ENCODE measurements around the gene IRF3. TPM values are rescaled to one million over a fixed set of nuclear protein-coding genes. Genes with fewer than 3 reads are reported as not detected.

Gene IRF3
- total RNA-seq, 1 experiment from 2014 or later, result 205 TPM

DNA sequence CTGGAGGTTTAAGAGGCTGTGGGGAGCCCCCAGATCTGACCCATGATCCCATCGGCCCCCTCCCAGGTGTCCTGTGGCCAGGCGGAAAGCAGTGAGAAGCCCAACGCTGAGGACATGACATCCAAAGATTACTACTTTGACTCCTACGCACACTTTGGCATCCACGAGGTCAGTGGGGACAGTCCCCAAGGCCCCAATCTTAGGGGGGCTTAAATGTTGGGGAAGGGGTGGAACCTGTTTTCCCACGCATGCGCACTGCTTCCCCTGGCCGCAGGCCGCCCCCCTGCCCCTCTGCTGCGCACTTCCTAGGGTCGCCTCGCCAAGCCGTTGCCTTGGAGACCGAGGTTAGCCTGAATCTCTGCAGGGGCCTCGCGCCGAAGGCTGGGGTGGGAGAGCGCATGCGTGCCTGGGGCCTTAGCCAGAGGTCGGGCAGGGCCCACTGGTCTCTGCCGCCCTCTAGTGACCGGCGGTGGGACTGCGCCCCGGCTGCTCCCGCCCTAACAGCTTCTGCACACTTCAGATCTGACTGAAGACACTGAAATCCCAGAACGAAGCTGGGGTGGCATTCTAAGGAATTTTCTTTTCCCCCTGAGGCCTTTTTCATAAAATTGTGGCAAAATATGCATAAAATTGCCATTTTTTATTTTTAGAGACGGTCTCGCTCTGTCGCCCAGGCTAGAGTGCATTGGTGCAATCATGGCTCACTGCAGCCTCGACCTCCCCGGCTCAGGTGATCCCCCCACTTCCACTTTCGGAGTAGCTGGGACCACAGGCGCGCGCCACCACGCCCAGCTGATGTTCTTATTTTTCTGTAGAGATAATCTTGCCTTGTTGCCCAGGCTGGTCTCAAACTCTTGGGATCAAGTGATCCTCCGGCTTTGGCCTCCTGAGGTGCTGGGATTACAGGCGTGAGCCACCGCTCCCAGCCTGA lies 15.0 kb upstream of the IRF3 start:
- no peak overlapping the region for H4K5ac ChIP-seq (ENCODE audit: insufficient read length, low read depth, low read length)
- no peak overlapping the region for H2BK5ac ChIP-seq (ENCODE audit: insufficient read length, low read length)
- no peak overlapping the region for H4K8ac ChIP-seq (replicated peaks; ENCODE audit: insufficient read length, low read depth, low read length)
- no peak overlapping the region for H2BK120ac ChIP-seq (ENCODE audit: low read depth, low read length, poor library complexity, severe bottlenecking)
- H3T11ph ChIP-seq (ENCODE audit: low read length), result no peak overlapping the region
- peaks cover 2% of the 10 kb centered on the region for H3K79me1 ChIP-seq (ENCODE audit: insufficient read depth, low read depth, low read length, poor library complexity, severe bottlenecking)
- no peak overlapping the region for H2BK12ac ChIP-seq (ENCODE audit: insufficient read length, low read depth, low read length)
- H2AFZ ChIP-seq (ENCODE audit: low read length), result no peak overlapping the region
- Mint-ChIP-seq H3K27ac (peak overlapping the region; percentile 95 to 98 (median 97); a peak in 4 of 7 replicates), H3K9me3 (no peaks in the 10 kb centered on the region; a peak in 3 of 5 replicates), H3K4me1 (peaks cover 24 to 44% of the 10 kb centered on the region in 2 experiments), H3K36me3 (ENCODE audit: insufficient read depth in 1 of 3, low read depth in 3 of 3) (peaks cover 40 to 52% (median 47%) of the 10 kb centered on the region in 3 experiments), H3K27me3 (ENCODE audit: low read depth) (peaks cover 2% of the 10 kb centered on the region; the same call in 1 of the 2 replicates), H3K4me3 (peak overlapping the region; percentile 91 to 98)
- TF ChIP-seq, protein P1, sequence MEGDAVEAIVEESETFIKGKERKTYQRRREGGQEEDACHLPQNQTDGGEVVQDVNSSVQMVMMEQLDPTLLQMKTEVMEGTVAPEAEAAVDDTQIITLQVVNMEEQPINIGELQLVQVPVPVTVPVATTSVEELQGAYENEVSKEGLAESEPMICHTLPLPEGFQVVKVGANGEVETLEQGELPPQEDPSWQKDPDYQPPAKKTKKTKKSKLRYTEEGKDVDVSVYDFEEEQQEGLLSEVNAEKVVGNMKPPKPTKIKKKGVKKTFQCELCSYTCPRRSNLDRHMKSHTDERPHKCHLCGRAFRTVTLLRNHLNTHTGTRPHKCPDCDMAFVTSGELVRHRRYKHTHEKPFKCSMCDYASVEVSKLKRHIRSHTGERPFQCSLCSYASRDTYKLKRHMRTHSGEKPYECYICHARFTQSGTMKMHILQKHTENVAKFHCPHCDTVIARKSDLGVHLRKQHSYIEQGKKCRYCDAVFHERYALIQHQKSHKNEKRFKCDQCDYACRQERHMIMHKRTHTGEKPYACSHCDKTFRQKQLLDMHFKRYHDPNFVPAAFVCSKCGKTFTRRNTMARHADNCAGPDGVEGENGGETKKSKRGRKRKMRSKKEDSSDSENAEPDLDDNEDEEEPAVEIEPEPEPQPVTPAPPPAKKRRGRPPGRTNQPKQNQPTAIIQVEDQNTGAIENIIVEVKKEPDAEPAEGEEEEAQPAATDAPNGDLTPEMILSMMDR (conservative IDR thresholded peaks at IDR 0.05), result peak; percentile 99
- no peaks in the 10 kb centered on the region for H3K9me3 ChIP-seq (ENCODE audit: control insufficient read depth, low read depth, low read length)
- no CpG with 5 or more reads among the region's 40 CpGs for WGBS (ENCODE audit: extremely low coverage, insufficient read length, low lambda C conversion rate)
- H3K79me2 ChIP-seq (ENCODE audit: insufficient read depth, low read length), result peaks cover 22% of the 10 kb centered on the region; the same call in 1 of the 2 replicates
- H3K4me1 ChIP-seq (ENCODE audit: insufficient read depth, low read length), result peaks cover 4% of the 10 kb centered on the region; the same call in 1 of the 2 replicates
- H3K14ac ChIP-seq (ENCODE audit: insufficient read depth, low read length), result no peak overlapping the region
- no peak overlapping the region for H3K4me2 ChIP-seq (ENCODE audit: insufficient read depth, insufficient read length, low read length)
- no peak overlapping the region for H3K56ac ChIP-seq (ENCODE audit: insufficient read length, low read depth, low read length)
- no peak overlapping the region for H2BK20ac ChIP-seq (ENCODE audit: low read depth, low read length, poor library complexity, severe bottlenecking)
- H3K27me3 ChIP-seq (ENCODE audit: insufficient read depth, low read length), result no peaks in the 10 kb centered on the region
- no peak overlapping the region for H4K91ac ChIP-seq (ENCODE audit: insufficient read length, low read depth, low read length)
- H3K18ac ChIP-seq (ENCODE audit: insufficient read length, low read depth, low read length), result no peak overlapping the region
- H3K27ac ChIP-seq (ENCODE audit: insufficient read length, low read depth, low read length), result no peak overlapping the region
- H4K20me1 ChIP-seq (ENCODE audit: control insufficient read depth, insufficient read depth, insufficient read length), result no peaks in the 10 kb centered on the region
- H2BK15ac ChIP-seq (ENCODE audit: low read depth, low read length), result no peak overlapping the region
- H3K23ac ChIP-seq (ENCODE audit: insufficient read length, low read depth, low read length), result no peak overlapping the region
- H3K9ac ChIP-seq (ENCODE audit: extremely low read depth, insufficient read length, low read length), result no peak overlapping the region
- peak; percentile 98 for DNase-seq
- peaks cover 4% of the 10 kb centered on the region for H3K23me2 ChIP-seq (ENCODE audit: insufficient read length, low read depth, low read length, poor library complexity, severe bottlenecking)
- H3K4ac ChIP-seq (ENCODE audit: low read depth, low read length), result no peak overlapping the region
- no peak overlapping the region for H2AK5ac ChIP-seq (ENCODE audit: insufficient read length, low read length)
